ENCODE measurements around the gene CLIC5. TPM values are rescaled to one million over a fixed set of nuclear protein-coding genes. Genes with fewer than 3 reads are reported as not detected.

The CLIC5 gene
- total RNA-seq, 1 experiment from 2014 or later = 0.20 TPM

DNA sequence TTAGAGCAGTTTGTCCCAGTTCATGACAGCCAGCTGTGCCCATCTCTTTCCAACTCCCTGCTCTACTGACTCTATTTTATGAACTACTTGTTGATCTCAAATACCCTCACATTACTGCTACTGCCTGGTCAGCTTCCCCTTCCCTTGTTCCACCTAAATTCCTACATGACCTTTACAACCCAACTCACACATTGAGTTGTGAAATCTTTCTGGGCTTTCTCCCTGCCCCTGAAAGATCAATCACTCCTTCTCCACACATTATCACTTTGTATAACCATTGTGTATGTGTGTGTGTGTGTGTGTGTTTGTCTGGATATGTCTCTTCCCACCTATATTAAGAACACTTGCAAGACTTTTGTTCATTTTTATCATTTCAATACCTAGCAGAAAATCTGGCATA, 42.1 kb upstream of the CLIC5 start:
- no peak overlapping the region for H2BK12ac ChIP-seq (ENCODE audit: insufficient read length, low read depth, low read length)
- no peak overlapping the region for H2BK5ac ChIP-seq (ENCODE audit: insufficient read length, low read length)
- Mint-ChIP-seq H3K27ac (no peak overlapping the region), H3K9me3 (peaks cover 16 to 19% of the 10 kb centered on the region in 2 experiments), H3K27me3 (ENCODE audit: low read depth) (no peaks in the 10 kb centered on the region; the same call in 1 of the 2 replicates), H3K4me1 (no peaks in the 10 kb centered on the region; a peak in 2 of 4 replicates), H3K36me3 (ENCODE audit: insufficient read depth in 1 of 3, low read depth in 3 of 3) (peaks cover 5 to 19% (median 7%) of the 10 kb centered on the region in 3 experiments; a peak in 6 of 7 replicates), H3K4me3 (no peak overlapping the region)
- no peak overlapping the region for H2BK120ac ChIP-seq (ENCODE audit: low read depth, low read length, poor library complexity, severe bottlenecking)
- H2BK20ac ChIP-seq (ENCODE audit: low read depth, low read length, poor library complexity, severe bottlenecking) = no peak overlapping the region
- no peak overlapping the region for H3K9ac ChIP-seq (ENCODE audit: extremely low read depth, insufficient read length, low read length)
- H2BK15ac ChIP-seq (ENCODE audit: low read depth, low read length) = no peak overlapping the region
- no peak overlapping the region for H3K23ac ChIP-seq (ENCODE audit: insufficient read length, low read depth, low read length)
- H4K8ac ChIP-seq (replicated peaks; ENCODE audit: insufficient read length, low read depth, low read length) = no peak overlapping the region
- H4K5ac ChIP-seq (ENCODE audit: insufficient read length, low read depth, low read length) = no peak overlapping the region
- no peak overlapping the region for H3K14ac ChIP-seq (ENCODE audit: insufficient read depth, low read length)
- H3K4me1 ChIP-seq (ENCODE audit: insufficient read depth, low read length) = no peaks in the 10 kb centered on the region
- H3K79me1 ChIP-seq (ENCODE audit: insufficient read depth, low read depth, low read length, poor library complexity, severe bottlenecking) = no peaks in the 10 kb centered on the region
- H3K27ac ChIP-seq (ENCODE audit: insufficient read length, low read depth, low read length) = no peak overlapping the region
- no peak overlapping the region for H3K56ac ChIP-seq (ENCODE audit: insufficient read length, low read depth, low read length)
- no peak overlapping the region for H4K91ac ChIP-seq (ENCODE audit: insufficient read length, low read depth, low read length)
- H3K18ac ChIP-seq (ENCODE audit: insufficient read length, low read depth, low read length) = no peak overlapping the region
- no peaks in the 10 kb centered on the region for H3K79me2 ChIP-seq (ENCODE audit: insufficient read depth, low read length)
- no peak for DNase-seq
- H3K27me3 ChIP-seq (ENCODE audit: insufficient read depth, low read length) = no peaks in the 10 kb centered on the region
- no peak overlapping the region for H3T11ph ChIP-seq (ENCODE audit: low read length)
- H2AK5ac ChIP-seq (ENCODE audit: insufficient read length, low read length) = no peak overlapping the region
- no peak overlapping the region for H3K4me2 ChIP-seq (ENCODE audit: insufficient read depth, insufficient read length, low read length)
- H3K4ac ChIP-seq (ENCODE audit: low read depth, low read length) = no peak overlapping the region
- no peak overlapping the region for H2AFZ ChIP-seq (ENCODE audit: low read length)
- no peaks in the 10 kb centered on the region for H3K9me3 ChIP-seq (ENCODE audit: control insufficient read depth, low read depth, low read length)
- TF ChIP-seq, protein P1, sequence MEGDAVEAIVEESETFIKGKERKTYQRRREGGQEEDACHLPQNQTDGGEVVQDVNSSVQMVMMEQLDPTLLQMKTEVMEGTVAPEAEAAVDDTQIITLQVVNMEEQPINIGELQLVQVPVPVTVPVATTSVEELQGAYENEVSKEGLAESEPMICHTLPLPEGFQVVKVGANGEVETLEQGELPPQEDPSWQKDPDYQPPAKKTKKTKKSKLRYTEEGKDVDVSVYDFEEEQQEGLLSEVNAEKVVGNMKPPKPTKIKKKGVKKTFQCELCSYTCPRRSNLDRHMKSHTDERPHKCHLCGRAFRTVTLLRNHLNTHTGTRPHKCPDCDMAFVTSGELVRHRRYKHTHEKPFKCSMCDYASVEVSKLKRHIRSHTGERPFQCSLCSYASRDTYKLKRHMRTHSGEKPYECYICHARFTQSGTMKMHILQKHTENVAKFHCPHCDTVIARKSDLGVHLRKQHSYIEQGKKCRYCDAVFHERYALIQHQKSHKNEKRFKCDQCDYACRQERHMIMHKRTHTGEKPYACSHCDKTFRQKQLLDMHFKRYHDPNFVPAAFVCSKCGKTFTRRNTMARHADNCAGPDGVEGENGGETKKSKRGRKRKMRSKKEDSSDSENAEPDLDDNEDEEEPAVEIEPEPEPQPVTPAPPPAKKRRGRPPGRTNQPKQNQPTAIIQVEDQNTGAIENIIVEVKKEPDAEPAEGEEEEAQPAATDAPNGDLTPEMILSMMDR (conservative IDR thresholded peaks at IDR 0.05) = no peak
- no peaks in the 10 kb centered on the region for H3K23me2 ChIP-seq (ENCODE audit: insufficient read length, low read depth, low read length, poor library complexity, severe bottlenecking)
- no peaks in the 10 kb centered on the region for H4K20me1 ChIP-seq (ENCODE audit: control insufficient read depth, insufficient read depth, insufficient read length)

Measured in H9 (cell line).